GM12878 (cell line): ENCODE data around the gene B4GALNT2. TPM values are rescaled to one million over a fixed set of nuclear protein-coding genes. Genes with fewer than 3 reads are reported as not detected.
"Not testable (repeated sequence)": the region's sequence is repeated elsewhere in the genome, so short reads cannot be mapped to it uniquely, and the experiment has no call there.

Experiments used
- ATAC-seq: fragments of 200-7000 bp; cut with Tn5 transposase; 3 replicates; pipeline ENCODE4 v1.9.1; 2020; ENCODE audit warnings: mild to moderate bottlenecking, moderate library complexity
- BruUV-seq: library from RNA; stranded (reverse); fragments of 400-500 nt; replicated peaks from 2 replicates; lab custom pipeline; 2021; lab: Mats Ljungman, UMichigan
- CTCF ChIA-PET: fragments of 300-600 bp; sonication (Branson Sonifier 250); formaldehyde crosslinking; extraction: SDS; loops from one replicate; lab custom pipeline; 2021; ENCODE audit warnings: inconsistent platforms; lab: Yijun Ruan, JAX
- POLR2A ChIA-PET: fragments of 350-600 bp; formaldehyde crosslinking; extraction: SDS; loops from one replicate; lab custom pipeline; 2021; ENCODE audit warnings: inconsistent platforms; lab: Charles Lee
- RAD21 ChIA-PET: fragments of 300-600 bp; sonication (Branson Sonifier 250); formaldehyde crosslinking; loops from one replicate; lab custom pipeline; 2023; ENCODE audit warnings: antibody characterized with exemption; ENCODE audit not compliant: unreplicated experiment; lab: Charles Lee
- SMC1A ChIA-PET: fragments of 300-600 bp; sonication (Branson Sonifier 250); formaldehyde crosslinking; loops from one replicate; lab custom pipeline; 2023; ENCODE audit not compliant: unreplicated experiment, uncharacterized antibody; lab: Charles Lee
- DNase-seq: peaks from one replicate; pipeline ENCODE4 v3.0.0-alpha.2; 2011; ENCODE audit warnings: low read depth, low spot score
- FAIRE-seq: peaks from 3 replicates; lab custom pipeline; 2011; peaks lifted over from hg19 to GRCh38; lab: Jason Lieb, UNC
- H2AFZ ChIP-seq: 2 replicates; pipeline ENCODE4 v1.6.0; 2011; ENCODE audit warnings: low read depth, low read length, control low read depth; ENCODE audit not compliant: control insufficient read depth
- H3K27ac ChIP-seq: 2 replicates; pipeline ENCODE4 v1.5.1; 2011; ENCODE audit warnings: control low read depth; ENCODE audit not compliant: control insufficient read depth, insufficient read depth
- H3K27me3 ChIP-seq, 2 experiments: replicated peaks in 1 of 2; 2 replicates each; pipeline versions ENCODE4 v1.6.0 to v1.6.1; 2011; ENCODE audit warnings: low read length in 1 of 2; ENCODE audit not compliant: control insufficient read depth in 2 of 2, insufficient read depth in 2 of 2
- H3K36me3 ChIP-seq, 2 experiments: 2 replicates each; pipeline ENCODE4 v1.5.1; 2011; ENCODE audit warnings: low read length in 1 of 2; ENCODE audit not compliant: control insufficient read depth in 2 of 2, insufficient read depth in 2 of 2
- H3K4me1 ChIP-seq: 2 replicates; pipeline ENCODE4 v1.6.1; 2011; ENCODE audit warnings: mild to moderate bottlenecking, low read length, moderate library complexity, mixed read lengths; ENCODE audit not compliant: control insufficient read depth, insufficient read depth
- H3K4me2 ChIP-seq: 2 replicates; pipeline ENCODE4 v1.6.0; 2011; ENCODE audit warnings: control low read depth; ENCODE audit not compliant: control insufficient read depth, insufficient read depth
- H3K4me3 ChIP-seq: fragments of 200-600 bp; sonication (generic); 2 replicates; pipeline ENCODE4 v1.5.1; 2016
- H3K79me2 ChIP-seq: 2 replicates; pipeline ENCODE4 v1.6.0; 2011; ENCODE audit warnings: low read length; ENCODE audit not compliant: control insufficient read depth, insufficient read depth
- H3K9ac ChIP-seq: 2 replicates; pipeline ENCODE4 v1.8.0; 2011; ENCODE audit warnings: low read length, control low read depth, mixed read lengths; ENCODE audit not compliant: control insufficient read depth, insufficient read depth
- H3K9me3 ChIP-seq: replicated peaks from 3 replicates; pipeline ENCODE4 v1.5.1; 2011; ENCODE audit warnings: mild to moderate bottlenecking, low read length; ENCODE audit not compliant: control insufficient read depth, insufficient read depth
- H4K20me1 ChIP-seq: 2 replicates; pipeline ENCODE4 v1.6.0; 2011; ENCODE audit not compliant: control insufficient read depth, insufficient read depth
- BACH1 ChIP-seq: fragments of 450-650 bp; IDR thresholded peaks from 2 replicates; pipeline ENCODE4 v1.6.1; 2017; ENCODE audit warnings: mild to moderate bottlenecking, borderline replicate concordance
- EED ChIP-seq: sonication (generic); IDR thresholded peaks from 2 replicates; pipeline ENCODE4 v1.6.1; 2016; ENCODE audit warnings: antibody characterized with exemption, low read depth
- TAF1 ChIP-seq: IDR thresholded peaks from 2 replicates; pipeline ENCODE4 v1.6.1; 2011; ENCODE audit warnings: mild to moderate bottlenecking, low read depth, low read length, borderline replicate concordance
- ZNF207 ChIP-seq: fragments of 450-650 bp; IDR thresholded peaks from 2 replicates; pipeline ENCODE4 v1.6.1; 2014; ENCODE audit warnings: antibody characterized with exemption, mild to moderate bottlenecking, borderline replicate concordance
- WGBS: methylation state at CpG from one replicate; pipeline ENCODE4 v1.1.6; 2016; ENCODE audit warnings: low lambda C conversion rate; ENCODE audit not compliant: insufficient replicate concordance, insufficient coverage; ENCODE audit errors: missing lambda C conversion rate; 5-methylcytosine and 5-hydroxymethylcytosine counted together
- in situ Hi-C: fragments of 300-500 bp; cut with MboI; formaldehyde crosslinking; loops from 9 replicates; pipeline ENCODE4 v1.14.3; 2018; ENCODE audit warnings: mixed read lengths
- intact Hi-C: fragments of 100-400 bp; cut with micrococcal nuclease; formaldehyde crosslinking; loops from one replicate; pipeline ENCODE4 v1.14.2; 2022; ENCODE audit not compliant: unreplicated experiment
- polyA plus RNA-seq, 11 experiments: library from polyadenylated mRNA; depleted of rRNA in 4 of 11; unstranded in 6 of 11; stranded (reverse) in 5 of 11; fragments of >200 nt; fragmentation: Nextera tagmentation in 4 of 11; fragmentation: Illumina TruSeq in 1 of 11; extraction: Ambion mirVana in 4 of 11; extraction: Trizol in 1 of 11; gene quantifications; 1 replicate in 1 of 11; 2 replicates in 10 of 11; pipeline versions ENCODE4 v1.2.1 to v1.2.3, GENCODE V29; 2011 to 2016; ENCODE audit warnings: inconsistent platforms in 2 of 11, missing spikeins in 2 of 11, low read depth in 1 of 11
- total RNA-seq, 4 experiments: library from RNA; depleted of rRNA in 3 of 4; stranded (reverse); fragments of >200 nt in 3 of 4; fragmentation: Illumina TruSeq in 1 of 4; extraction: Trizol in 1 of 4; gene quantifications; 2 replicates each; pipeline versions ENCODE4 v1.2.1 to v1.2.3, GENCODE V29; 2013 to 2021
- TF ChIP-seq, protein P1 (sequence below): fragments of 450-650 bp; formaldehyde crosslinking; IDR thresholded peaks from 2 replicates; pipeline ENCODE4 v1.4.0; 2022; ENCODE audit warnings: mild to moderate bottlenecking, moderate library complexity
- TF ChIP-seq, protein P2 (sequence below): fragments of 450-650 bp; IDR thresholded peaks from 2 replicates; pipeline ENCODE4 v1.6.1; 2014; ENCODE audit warnings: mild to moderate bottlenecking
- TF ChIP-seq, protein P3 (sequence below): IDR thresholded peaks from 2 replicates; pipeline ENCODE4 v1.6.1; 2012; ENCODE audit warnings: low read depth, low read length, improper control_type of control experiment

Gene B4GALNT2
- total and polyA plus RNA-seq, 10 of the 15 experiments (the other 5 are each of a cell fraction or from before 2014, with no cell fraction given), result not detected

DNA sequence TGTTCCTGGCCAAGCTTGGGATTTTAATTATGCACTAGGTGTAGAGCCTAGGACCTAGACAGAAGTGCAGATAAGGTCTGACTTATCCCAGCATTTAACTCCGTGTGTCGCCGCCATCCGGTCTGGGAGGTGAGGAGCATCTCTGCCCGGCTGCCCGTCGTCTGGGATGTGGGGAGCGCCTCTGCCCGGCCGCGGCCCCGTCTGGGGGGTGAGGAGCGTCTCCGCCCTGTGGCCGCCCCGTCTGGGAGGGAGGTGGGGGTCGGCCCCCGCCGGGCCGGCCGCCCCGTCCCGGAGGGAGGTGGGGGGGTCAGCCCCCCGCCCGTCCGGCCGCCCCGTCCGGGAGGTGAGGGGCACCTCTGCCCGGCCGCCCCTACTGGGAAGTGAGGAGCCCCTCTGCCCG, 7.1 kb upstream of the B4GALNT2 start:
- in situ Hi-C loops (no loop called here), intact Hi-C loops (no loop called here)
- Histone ChIP-seq H3K79me2 (no peaks in the 10 kb centered on the region), H3K4me1 (no peaks in the 10 kb centered on the region), H3K36me3 (no peaks in the 10 kb centered on the region), H2AFZ (no peak overlapping the region), H4K20me1 (no peaks in the 10 kb centered on the region), H3K27me3 (no peaks in the 10 kb centered on the region; a peak in 2 of 4 replicates), H3K4me3 (no peak overlapping the region), H3K4me2 (no peak overlapping the region), H3K9ac (no peak overlapping the region), H3K9me3 (no peaks in the 10 kb centered on the region; the same call in 2 of the 3 replicates), H3K27ac (no peak overlapping the region)
- SMC1A ChIA-PET, result no interaction called here
- 85% methylated on average over 14 of the region's 32 CpGs for WGBS
- BruUV-seq, result no TSS peak
- POLR2A ChIA-PET, result no interaction called here
- RAD21 ChIA-PET, result no interaction called here
- FAIRE-seq (no peak), ATAC-seq (no peak), DNase-seq (no peak)
- CTCF ChIA-PET, result no interaction called here
- TF ChIP-seq, protein P1, sequence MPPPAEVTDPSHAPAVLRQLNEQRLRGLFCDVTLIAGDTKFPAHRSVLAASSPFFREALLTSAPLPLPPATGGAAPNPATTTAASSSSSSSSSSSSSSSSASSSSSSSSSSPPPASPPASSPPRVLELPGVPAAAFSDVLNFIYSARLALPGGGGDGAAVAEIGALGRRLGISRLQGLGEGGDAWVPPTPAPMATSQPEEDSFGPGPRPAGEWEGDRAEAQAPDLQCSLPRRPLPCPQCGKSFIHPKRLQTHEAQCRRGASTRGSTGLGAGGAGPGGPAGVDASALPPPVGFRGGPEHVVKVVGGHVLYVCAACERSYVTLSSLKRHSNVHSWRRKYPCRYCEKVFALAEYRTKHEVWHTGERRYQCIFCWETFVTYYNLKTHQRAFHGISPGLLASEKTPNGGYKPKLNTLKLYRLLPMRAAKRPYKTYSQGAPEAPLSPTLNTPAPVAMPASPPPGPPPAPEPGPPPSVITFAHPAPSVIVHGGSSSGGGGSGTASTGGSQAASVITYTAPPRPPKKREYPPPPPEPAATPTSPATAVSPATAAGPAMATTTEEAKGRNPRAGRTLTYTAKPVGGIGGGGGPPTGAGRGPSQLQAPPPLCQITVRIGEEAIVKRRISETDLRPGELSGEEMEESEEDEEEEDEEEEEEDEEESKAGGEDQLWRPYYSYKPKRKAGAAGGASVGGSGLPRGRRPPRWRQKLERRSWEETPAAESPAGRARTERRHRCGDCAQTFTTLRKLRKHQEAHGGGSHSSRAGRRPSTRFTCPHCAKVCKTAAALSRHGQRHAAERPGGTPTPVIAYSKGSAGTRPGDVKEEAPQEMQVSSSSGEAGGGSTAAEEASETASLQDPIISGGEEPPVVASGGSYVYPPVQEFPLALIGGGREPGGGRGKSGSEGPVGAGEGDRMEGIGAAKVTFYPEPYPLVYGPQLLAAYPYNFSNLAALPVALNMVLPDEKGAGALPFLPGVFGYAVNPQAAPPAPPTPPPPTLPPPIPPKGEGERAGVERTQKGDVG (CRISPR knock-in tag), result no peak
- TF ChIP-seq BACH1 (no peak), TAF1 (no peak), ZNF207 (no peak), EED (no peak)
- TF ChIP-seq, protein P2, sequence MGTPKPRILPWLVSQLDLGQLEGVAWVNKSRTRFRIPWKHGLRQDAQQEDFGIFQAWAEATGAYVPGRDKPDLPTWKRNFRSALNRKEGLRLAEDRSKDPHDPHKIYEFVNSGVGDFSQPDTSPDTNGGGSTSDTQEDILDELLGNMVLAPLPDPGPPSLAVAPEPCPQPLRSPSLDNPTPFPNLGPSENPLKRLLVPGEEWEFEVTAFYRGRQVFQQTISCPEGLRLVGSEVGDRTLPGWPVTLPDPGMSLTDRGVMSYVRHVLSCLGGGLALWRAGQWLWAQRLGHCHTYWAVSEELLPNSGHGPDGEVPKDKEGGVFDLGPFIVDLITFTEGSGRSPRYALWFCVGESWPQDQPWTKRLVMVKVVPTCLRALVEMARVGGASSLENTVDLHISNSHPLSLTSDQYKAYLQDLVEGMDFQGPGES, result no peak
- TF ChIP-seq, protein P3, sequence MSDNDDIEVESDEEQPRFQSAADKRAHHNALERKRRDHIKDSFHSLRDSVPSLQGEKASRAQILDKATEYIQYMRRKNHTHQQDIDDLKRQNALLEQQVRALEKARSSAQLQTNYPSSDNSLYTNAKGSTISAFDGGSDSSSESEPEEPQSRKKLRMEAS, result no peak

DNA sequence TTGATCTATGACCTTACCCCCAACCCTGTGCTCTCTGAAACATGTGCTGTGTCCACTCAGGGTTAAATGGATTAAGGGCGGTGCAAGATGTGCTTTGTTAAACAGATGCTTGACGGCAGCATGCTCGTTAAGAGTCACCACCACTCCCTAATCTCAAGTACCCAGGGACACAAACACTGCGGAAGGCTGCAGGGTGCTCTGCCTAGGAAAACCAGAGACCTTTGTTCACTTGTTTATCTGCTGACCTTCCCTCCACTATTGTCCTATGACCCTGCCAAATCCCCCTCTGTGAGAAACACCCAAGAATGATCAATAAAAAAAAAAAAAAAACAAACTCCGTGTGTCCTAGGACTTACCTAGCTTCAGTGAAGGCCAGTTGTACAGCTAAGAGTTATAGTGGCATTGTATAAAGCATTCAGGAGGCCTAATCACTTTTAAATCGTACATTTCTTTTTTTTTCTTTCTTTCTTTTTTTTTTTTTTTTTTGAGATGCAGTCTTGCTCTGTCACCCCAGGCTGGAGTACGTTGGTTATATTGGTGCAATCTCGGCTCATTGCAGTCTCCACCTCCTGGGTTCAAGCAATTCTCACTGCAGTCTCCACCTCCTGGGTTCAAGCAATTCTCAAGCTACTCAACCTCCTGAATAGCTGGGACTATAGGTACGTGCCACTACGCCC, 6.2 kb upstream of the B4GALNT2 start:
- ATAC-seq, H3K27ac ChIP-seq, H2AFZ ChIP-seq, H3K79me2 ChIP-seq, H3K4me1 ChIP-seq, BruUV-seq, H3K4me3 ChIP-seq, H4K20me1 ChIP-seq, CTCF ChIA-PET, POLR2A ChIA-PET, H3K27me3 ChIP-seq, SMC1A ChIA-PET, DNase-seq, H3K9me3 ChIP-seq, H3K4me2 ChIP-seq, intact Hi-C loops, RAD21 ChIA-PET, in situ Hi-C loops, H3K36me3 ChIP-seq, FAIRE-seq, H3K9ac ChIP-seq: not testable (repeated sequence)
- 31% methylated on average over 10 of the region's 10 CpGs for WGBS
